Activated naive CD4-positive, alpha-beta T cell treated with anti-CD3 and anti-CD28 coated beads, Interleukin-2, amount 50 U/mL, for 24 hours (primary cell): ENCODE data around the gene ZNRF2.

Experiments
- H3K27ac Mint-ChIP-seq: one replicate; pipeline ENCODE4 v1.8.0; 2021; ENCODE audit warnings: mild to moderate bottlenecking, mixed read lengths
- H3K27me3 Mint-ChIP-seq: one replicate; pipeline ENCODE4 v1.8.0; 2021; ENCODE audit warnings: mixed read lengths
- H3K36me3 Mint-ChIP-seq: one replicate; pipeline ENCODE4 v1.8.0; 2021; ENCODE audit warnings: mixed read lengths
- H3K4me1 Mint-ChIP-seq: one replicate; pipeline ENCODE4 v1.8.0; 2021; ENCODE audit warnings: mixed read lengths
- H3K4me3 Mint-ChIP-seq: one replicate; pipeline ENCODE4 v1.8.0; 2021; ENCODE audit warnings: mild to moderate bottlenecking, mixed read lengths
- H3K9me3 Mint-ChIP-seq: one replicate; pipeline ENCODE4 v1.8.0; 2021; ENCODE audit warnings: mixed read lengths

The ZNRF2 gene

DNA sequence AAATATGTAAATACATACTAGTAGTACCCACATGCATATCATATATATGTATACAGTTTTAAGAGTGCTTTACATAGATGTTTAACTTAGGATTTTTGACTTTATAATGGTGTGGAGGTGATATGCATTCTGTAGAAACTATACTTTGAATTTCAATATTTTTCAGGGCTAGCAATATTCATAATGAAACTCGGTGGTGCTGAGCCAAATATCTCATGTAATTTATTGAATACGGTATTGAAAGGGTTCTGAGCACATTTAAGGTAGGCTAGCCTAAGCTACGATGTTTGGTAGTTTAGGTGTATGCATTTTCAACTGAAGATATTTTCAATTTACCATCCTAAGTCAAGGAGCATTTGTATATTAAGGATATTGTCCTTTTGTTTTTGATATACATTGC lies 36.0 kb downstream of the ZNRF2 start:
- H3K36me3 Mint-ChIP-seq: peaks cover 2% of the 10 kb centered on the region
- no peaks in the 10 kb centered on the region for H3K9me3 Mint-ChIP-seq
- H3K27me3 Mint-ChIP-seq: no peaks in the 10 kb centered on the region
- H3K27ac Mint-ChIP-seq: peak overlapping the region; percentile 94
- peak overlapping the region; percentile 49 for H3K4me3 Mint-ChIP-seq
- H3K4me1 Mint-ChIP-seq: peaks cover 83% of the 10 kb centered on the region

DNA sequence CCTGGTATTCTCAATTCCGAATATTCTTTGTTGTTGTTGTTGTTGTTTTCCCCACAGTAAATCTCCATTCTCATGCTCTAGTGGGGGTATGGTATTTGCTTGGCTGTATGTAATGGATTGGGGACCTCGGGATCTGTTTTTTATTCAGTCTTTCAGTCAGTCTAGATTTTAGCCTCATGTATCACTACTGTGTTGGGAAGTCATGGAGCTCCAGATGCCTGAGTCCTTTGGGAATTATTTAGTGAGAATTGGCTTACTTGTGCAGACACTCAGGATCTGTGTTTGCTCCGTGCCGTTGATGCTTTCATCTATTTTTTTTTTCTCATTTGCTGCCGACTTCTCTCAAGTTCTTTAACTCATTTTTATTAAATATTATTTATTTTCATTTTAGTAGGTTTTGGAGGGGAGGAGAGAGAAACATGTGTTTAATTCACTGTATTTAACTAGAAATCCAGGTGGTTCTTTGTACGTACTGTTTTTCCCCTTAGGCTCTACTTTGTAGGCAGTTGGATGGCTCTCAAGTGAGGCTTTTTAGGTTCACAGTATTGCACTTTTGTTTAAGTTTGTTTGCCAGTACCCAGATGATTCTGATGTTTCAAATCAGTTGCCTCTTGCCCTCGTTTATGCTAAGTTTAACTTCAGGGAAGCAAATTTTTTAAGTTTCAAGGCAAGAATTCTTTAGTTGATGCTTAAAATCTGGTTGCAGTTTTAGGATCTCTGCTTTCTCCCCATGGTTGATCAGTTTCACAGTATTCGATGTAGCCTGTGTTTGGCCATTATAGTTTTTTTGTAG lies 36.9 kb downstream of the ZNRF2 start:
- Mint-ChIP-seq H3K4me1 (peaks cover 87% of the 10 kb centered on the region), H3K27me3 (no peaks in the 10 kb centered on the region), H3K27ac (peak overlapping the region; percentile 94), H3K4me3 (peak overlapping the region; percentile 89), H3K36me3 (peaks cover 4% of the 10 kb centered on the region), H3K9me3 (no peaks in the 10 kb centered on the region)

DNA sequence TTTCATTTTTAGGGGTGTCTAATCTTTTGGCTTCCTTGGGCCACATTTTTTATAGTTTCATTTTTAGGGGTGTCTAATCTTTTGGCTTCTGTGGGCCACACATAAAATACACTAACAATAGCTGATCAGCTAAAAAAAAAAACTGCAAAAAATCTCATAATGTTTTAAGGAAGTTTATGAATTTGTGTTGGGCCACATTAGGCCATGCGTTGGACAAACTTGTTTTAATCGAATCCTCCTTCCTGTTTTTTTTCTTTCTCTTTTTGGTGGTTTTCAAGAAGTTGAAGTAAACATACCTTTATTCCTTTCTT lies 37.4 kb downstream of the ZNRF2 start:
- Mint-ChIP-seq H3K27me3 (no peaks in the 10 kb centered on the region), H3K4me1 (peaks cover 87% of the 10 kb centered on the region), H3K9me3 (no peaks in the 10 kb centered on the region), H3K27ac (peak overlapping the region; percentile 94), H3K4me3 (peak overlapping the region; percentile 89), H3K36me3 (peaks cover 8% of the 10 kb centered on the region)

DNA sequence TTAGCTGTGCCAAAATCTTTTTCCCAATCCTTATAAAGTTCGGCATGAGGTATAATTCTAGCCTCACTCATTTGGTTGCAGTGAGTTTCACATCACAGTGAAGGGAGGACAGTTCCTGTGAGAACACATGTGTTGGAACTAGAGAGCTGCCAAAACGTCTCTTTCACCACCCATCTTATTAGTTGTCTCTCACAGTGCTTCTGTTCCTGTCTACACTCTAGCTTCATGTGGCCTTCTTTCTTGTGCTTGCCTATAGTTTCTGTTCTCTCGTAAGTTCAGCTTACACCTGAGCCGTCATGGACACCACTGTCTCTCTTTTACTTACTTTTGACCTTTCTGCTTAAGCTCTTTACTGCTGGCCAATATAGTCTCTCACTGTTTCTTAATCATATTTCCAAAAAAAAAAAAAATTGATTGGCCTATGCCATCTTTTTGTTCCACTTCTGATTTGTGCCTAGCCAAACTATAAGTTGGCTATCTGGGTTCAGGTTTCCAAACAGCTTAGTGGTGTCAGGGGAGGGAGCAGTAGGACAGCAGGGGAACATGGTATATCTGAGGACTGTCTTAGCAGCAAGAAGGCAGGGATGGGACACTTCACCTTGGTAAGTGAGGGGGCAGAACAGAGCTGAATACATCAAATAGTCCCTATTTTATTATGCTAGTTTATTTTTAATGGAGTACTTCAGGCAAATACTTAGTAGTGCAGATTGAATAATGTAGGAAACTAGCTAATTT lies 38.0 kb downstream of the ZNRF2 start:
- H3K9me3 Mint-ChIP-seq: no peaks in the 10 kb centered on the region
- no peaks in the 10 kb centered on the region for H3K27me3 Mint-ChIP-seq
- H3K36me3 Mint-ChIP-seq: peaks cover 10% of the 10 kb centered on the region
- peaks cover 85% of the 10 kb centered on the region for H3K4me1 Mint-ChIP-seq
- peak overlapping the region; percentile 94 for H3K27ac Mint-ChIP-seq
- peak overlapping the region; percentile 89 for H3K4me3 Mint-ChIP-seq

DNA sequence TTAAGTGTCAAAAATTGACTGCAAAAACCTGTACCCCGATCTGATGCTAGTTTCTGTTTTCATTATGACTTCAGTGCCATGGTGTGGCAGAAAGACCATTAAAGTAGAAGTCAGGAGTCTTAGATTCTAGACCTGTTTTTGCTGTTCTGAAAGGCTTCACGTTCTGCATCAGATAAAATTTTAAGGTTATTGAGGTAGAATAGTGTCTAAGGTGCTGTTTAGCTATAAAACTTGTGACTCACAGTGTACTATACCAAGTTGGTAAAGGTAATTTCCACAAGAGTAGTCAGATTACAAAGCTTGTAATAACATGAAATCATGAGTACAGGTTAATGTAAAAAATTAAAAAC lies 38.6 kb downstream of the ZNRF2 start:
- H3K4me3 Mint-ChIP-seq: peak overlapping the region; percentile 89
- peaks cover 80% of the 10 kb centered on the region for H3K4me1 Mint-ChIP-seq
- no peaks in the 10 kb centered on the region for H3K27me3 Mint-ChIP-seq

DNA sequence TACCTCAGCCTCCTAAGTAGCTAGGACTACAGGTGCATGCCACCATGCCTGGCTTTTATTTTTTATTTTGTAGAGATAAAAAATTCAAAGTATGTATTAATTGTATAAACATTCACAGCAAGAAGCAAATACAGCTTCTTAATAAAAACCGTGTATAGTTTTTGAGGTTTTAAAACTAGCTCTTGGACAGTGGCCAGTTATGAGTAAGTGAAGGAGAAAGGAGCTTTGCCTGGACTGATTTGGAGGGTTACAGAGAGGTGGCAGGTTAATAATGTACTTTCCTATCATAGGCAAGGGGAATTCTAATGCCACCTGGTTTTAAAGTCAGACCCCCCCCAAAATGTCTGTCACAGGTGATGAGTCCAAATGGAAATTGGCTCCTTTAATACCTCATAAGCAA lies 43.4 kb downstream of the ZNRF2 start:
- peaks cover 72% of the 10 kb centered on the region for H3K4me1 Mint-ChIP-seq
- H3K27ac Mint-ChIP-seq: no peak overlapping the region
- H3K27me3 Mint-ChIP-seq: no peaks in the 10 kb centered on the region
- peaks cover 12% of the 10 kb centered on the region for H3K36me3 Mint-ChIP-seq
- no peak overlapping the region for H3K4me3 Mint-ChIP-seq
- no peaks in the 10 kb centered on the region for H3K9me3 Mint-ChIP-seq

More for the DNA sequence above, 38.6 kb downstream of the ZNRF2 start:
- Mint-ChIP-seq H3K27ac (peak overlapping the region; percentile 94), H3K36me3 (peaks cover 10% of the 10 kb centered on the region), H3K9me3 (no peaks in the 10 kb centered on the region)

DNA sequence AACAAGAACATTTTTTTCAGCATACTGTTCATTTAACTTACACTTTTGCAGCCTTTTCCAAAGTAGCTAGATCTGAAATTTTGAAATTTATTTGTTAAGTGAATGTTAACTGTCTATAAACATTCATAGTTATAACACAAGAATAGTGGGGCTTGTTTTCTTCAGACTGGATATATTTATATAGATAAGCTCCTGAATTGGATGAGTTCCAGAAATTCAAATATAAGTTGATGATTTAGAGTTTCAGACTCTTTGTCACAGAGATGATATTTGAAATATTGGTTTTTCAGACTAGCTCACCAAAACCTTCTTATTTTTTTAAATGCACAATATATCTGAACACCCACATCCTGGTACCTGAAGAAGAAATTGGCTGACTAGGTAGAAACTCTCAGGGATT lies 44.0 kb downstream of the ZNRF2 start:
- Mint-ChIP-seq H3K4me1 (peaks cover 67% of the 10 kb centered on the region), H3K27me3 (no peaks in the 10 kb centered on the region)

DNA sequence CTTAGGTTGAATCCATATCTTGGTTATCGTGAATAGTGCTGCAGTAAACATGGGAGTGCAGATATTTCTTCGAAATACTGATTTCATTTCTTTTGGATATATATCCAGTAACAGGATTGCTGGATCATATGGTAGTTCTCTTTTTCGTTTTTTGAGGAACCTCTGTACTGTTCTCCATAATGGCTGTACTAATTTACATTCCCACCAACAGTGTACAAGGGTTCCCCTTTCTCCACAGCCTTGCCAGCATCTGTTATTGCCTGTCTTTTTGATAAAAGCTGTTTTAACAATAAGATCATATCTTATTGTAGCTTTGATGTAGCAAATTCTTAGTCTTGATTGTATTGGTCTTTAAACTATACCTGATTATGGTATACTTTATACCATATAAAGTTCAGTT lies 45.3 kb downstream of the ZNRF2 start:
- Mint-ChIP-seq H3K36me3 (peaks cover 12% of the 10 kb centered on the region), H3K27ac (peak overlapping the region; percentile 0), H3K4me3 (peak overlapping the region; percentile 57), H3K27me3 (no peaks in the 10 kb centered on the region), H3K9me3 (no peaks in the 10 kb centered on the region), H3K4me1 (peaks cover 72% of the 10 kb centered on the region)

More for the DNA sequence above, 44.0 kb downstream of the ZNRF2 start:
- H3K27ac Mint-ChIP-seq: no peak overlapping the region
- peaks cover 12% of the 10 kb centered on the region for H3K36me3 Mint-ChIP-seq
- H3K4me3 Mint-ChIP-seq: no peak overlapping the region
- H3K9me3 Mint-ChIP-seq: no peaks in the 10 kb centered on the region

DNA sequence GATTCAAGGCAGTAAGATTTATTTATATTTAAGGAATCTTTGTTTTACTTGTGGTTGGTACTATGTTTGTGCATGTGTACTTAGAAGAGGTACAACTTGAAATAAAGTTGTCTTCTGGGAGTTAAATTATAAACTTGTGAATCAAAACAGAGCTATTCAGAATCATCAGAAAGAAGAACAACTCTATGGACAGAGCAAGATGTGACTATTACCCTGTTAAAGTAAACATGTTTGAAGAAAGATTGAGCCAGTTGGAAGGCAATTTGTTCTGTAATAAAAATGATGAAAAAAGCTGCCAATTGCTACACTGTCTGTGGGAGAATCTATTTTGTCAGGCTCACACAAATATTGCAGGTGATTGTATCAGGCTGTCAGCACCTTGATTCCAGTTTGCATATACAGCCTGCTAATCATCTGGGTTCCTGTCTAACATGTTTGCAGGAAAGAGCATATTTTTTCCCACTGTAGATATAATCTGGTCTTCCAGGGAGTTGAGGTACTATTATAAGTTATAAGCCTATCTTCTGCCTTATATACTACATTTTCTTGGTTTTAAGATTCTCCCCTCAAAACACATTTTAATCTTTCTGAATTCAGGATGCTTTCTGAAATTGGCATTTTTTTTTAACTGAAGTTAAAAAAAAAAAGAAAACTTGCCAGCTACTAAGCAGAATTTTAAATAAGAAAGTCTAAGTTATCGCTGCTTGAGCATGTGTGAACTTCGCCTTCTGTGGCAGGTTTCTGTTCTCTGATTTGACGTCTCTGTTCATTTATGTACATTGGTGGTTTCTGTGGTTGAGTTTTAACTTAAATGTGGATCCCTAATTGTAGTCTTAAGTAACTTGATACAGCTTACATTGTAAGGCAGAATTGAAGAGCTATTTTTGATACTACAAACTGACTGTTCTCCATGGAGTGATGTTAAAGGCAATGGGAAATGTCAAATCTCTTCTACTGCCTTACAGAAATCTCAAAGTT lies 46.0 kb downstream of the ZNRF2 start:
- Mint-ChIP-seq H3K4me3 (peak overlapping the region; percentile 57), H3K4me1 (peaks cover 68% of the 10 kb centered on the region), H3K36me3 (peaks cover 12% of the 10 kb centered on the region), H3K9me3 (no peaks in the 10 kb centered on the region), H3K27ac (peak overlapping the region; percentile 82), H3K27me3 (no peaks in the 10 kb centered on the region)

DNA sequence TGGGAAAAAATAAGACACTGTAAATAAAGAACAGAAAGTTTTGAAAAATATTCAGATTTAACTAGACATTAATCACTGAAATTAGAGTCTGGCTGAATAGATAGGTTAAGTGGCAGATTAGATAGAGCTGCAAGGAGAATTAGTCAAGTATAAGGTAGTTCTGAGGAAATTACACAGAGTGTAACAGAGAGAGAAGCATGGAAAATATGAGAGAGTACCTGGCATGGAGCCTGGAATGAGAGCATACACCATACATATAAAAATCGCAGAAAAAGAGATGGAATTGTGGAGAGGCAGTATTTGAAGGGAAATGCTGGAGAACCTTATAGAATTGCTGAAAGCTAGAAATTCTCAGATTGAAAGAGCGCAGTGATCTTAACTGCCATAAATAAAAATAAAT lies 46.9 kb downstream of the ZNRF2 start:
- H3K36me3 Mint-ChIP-seq: peaks cover 9% of the 10 kb centered on the region
- peaks cover 70% of the 10 kb centered on the region for H3K4me1 Mint-ChIP-seq
- H3K9me3 Mint-ChIP-seq: no peaks in the 10 kb centered on the region
- H3K27me3 Mint-ChIP-seq: no peaks in the 10 kb centered on the region
- no peak overlapping the region for H3K4me3 Mint-ChIP-seq
- H3K27ac Mint-ChIP-seq: peak overlapping the region; percentile 30

DNA sequence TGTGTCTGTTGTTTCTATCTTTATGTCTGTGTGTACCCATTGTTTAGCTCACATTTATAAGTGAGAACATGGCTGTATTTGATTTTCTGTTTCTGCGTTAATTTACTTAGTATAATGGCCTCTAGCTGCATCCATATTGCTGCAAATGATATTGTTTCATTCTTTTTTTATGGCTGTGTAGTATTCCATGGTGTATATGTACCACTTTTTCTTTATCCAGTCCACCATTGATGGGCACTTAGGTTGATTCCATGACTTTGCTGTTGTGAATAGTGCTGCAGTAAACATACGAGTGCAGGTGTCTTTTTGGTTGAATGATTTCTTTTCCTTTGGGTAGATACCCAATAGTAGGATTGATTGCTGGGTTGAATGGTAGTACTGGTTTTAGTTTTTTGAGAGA lies 48.2 kb downstream of the ZNRF2 start:
- Mint-ChIP-seq H3K4me3 (no peak overlapping the region), H3K4me1 (peaks cover 69% of the 10 kb centered on the region), H3K27ac (no peak overlapping the region), H3K9me3 (no peaks in the 10 kb centered on the region), H3K27me3 (no peaks in the 10 kb centered on the region), H3K36me3 (peaks cover 4% of the 10 kb centered on the region)

DNA sequence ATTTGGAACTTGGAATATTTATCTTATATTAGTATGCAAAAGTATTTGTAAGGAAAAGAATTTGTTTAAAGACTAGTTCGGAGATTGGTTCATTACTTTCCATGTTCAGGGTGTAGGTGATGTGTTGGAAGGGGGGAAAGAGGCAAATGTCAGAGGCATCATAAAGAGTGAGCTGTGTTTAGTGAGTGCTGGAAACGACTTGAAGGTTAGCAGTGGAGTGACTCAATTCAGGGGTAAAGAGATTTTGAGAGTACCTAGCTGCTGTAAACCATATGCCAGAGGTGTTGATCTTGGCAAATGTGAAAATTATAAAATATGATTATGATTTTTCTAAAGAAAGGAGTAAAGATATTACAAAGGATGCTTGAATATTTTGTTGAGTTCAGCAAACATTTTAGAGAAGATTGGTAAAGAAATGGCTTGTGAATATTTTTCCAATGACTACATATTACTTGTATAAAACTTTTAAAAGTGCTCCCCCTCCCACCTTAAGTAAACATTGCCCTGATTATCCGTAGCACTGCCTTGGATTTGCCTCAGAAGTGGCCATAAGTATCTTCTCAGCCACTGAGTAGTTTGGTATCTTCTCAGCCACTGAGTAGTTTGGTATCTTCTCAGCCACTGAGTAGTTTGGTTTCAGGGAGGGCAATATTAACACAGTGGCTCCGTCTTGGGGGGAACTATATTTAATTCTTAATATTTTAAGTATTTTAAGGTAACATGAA lies 51.5 kb downstream of the ZNRF2 start:
- no peaks in the 10 kb centered on the region for H3K27me3 Mint-ChIP-seq
- peaks cover 6% of the 10 kb centered on the region for H3K36me3 Mint-ChIP-seq
- peaks cover under 1% of the 10 kb centered on the region for H3K9me3 Mint-ChIP-seq
- H3K4me1 Mint-ChIP-seq: peaks cover 69% of the 10 kb centered on the region
- H3K4me3 Mint-ChIP-seq: no peak overlapping the region
- no peak overlapping the region for H3K27ac Mint-ChIP-seq

DNA sequence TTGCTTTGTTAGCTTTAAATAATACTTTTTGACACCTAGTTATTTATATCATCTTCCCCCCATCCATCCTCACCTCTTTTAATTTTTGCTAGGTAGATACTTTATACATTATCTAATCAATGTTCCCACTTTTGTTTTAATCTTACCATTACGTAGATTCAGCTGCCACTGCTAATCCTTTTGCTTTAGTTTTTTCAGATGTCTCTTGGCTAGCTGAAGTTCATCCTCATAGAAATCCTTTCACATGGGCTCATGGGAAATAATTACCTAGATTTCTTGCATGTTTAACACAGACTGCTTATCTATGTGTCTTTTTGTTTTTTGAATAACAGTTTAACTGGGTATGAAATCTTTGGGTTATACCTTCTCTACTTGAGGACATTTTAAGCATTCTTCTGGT lies 60.1 kb downstream of the ZNRF2 start:
- Mint-ChIP-seq H3K4me3 (no peak overlapping the region), H3K27ac (peak overlapping the region; percentile 81), H3K36me3 (peaks cover 8% of the 10 kb centered on the region), H3K9me3 (peaks cover 8% of the 10 kb centered on the region), H3K4me1 (peaks cover 83% of the 10 kb centered on the region), H3K27me3 (no peaks in the 10 kb centered on the region)

DNA sequence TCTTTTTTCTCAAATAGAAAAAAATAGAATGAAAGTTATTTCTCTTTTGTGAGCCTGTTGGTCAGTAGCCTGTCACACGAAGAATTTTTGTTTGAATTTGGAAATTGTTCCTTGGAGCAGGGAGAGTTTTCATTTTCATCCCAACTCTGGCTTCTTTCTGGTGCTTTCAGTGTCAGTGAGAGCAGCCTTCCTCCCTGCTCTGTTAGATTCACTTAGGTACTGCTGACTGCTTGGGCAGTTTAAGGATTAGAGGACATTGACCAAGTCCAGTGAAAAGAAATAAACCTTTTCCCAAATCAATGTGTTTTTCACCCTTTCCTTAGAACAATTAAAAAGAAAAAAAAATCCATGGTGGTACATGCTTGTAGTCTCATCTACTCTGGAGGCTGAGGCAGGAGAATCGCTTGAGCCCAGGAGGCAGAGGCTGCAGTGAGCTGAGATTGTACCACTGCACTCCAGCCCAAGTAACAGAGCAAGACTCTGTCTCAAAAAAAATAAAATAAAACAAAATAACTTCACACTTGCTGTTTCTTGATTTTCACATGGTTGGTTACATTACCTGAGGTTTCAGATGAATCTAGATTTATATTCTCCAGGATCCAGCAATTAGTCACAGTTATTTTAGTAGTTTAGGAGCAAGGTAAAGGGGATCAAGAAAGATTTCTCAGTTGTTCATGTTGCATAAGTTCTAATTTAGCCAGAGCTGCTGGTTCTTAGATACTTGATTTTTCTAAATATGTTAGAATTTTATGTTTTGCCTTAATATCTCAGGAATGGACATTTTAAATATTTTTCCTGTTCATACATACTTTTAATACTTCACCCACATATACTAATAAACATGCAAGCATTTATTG lies 63.1 kb downstream of the ZNRF2 start:
- Mint-ChIP-seq H3K27ac (peak overlapping the region; percentile 88), H3K36me3 (no peaks in the 10 kb centered on the region), H3K4me1 (peaks cover 68% of the 10 kb centered on the region), H3K9me3 (no peaks in the 10 kb centered on the region), H3K4me3 (peak overlapping the region; percentile 63), H3K27me3 (no peaks in the 10 kb centered on the region)
